ENCODE data around the gene MACROD2.

Gene MACROD2

GRCh38 chr20:14342918-14343317, 347.6 kb downstream of the MACROD2 start:
- DNase-seq: no peak

- no peak for DNase-seq
These were observed 348.3 kb downstream of the MACROD2 start for GRCh38 chr20:14343491-14344065.

- no peak for DNase-seq
These were observed 349.4 kb downstream of the MACROD2 start for GRCh38 chr20:14344746-14345145.

GRCh38 chr20:14355791-14356190, 360.5 kb downstream of the MACROD2 start:
- DNase-seq: no peak

GRCh38 chr20:14360416-14360815, 365.1 kb downstream of the MACROD2 start:
- no peak for DNase-seq

GRCh38 chr20:14361509-14362345, 366.4 kb downstream of the MACROD2 start:
- no peak for DNase-seq

- DNase-seq: no peak
These were observed 378.9 kb downstream of the MACROD2 start for GRCh38 chr20:14374196-14374595.

GRCh38 chr20:14375416-14375985, 380.2 kb downstream of the MACROD2 start:
- no peak for DNase-seq

GRCh38 chr20:14378326-14378725, 383.0 kb downstream of the MACROD2 start:
- no peak for DNase-seq

- no peak for DNase-seq
These were observed 388.0 kb downstream of the MACROD2 start for GRCh38 chr20:14383335-14383734.

GRCh38 chr20:14384416-14385175, 389.3 kb downstream of the MACROD2 start:
- no peak for DNase-seq

GRCh38 chr20:14385176-14385740, 389.9 kb downstream of the MACROD2 start:
- DNase-seq: no peak

- DNase-seq: no peak
These were observed 391.4 kb downstream of the MACROD2 start for GRCh38 chr20:14386726-14387125.

- DNase-seq: no peak
These were observed 406.3 kb downstream of the MACROD2 start for GRCh38 chr20:14401479-14402138.

GRCh38 chr20:14404515-14404914, 409.2 kb downstream of the MACROD2 start:
- DNase-seq: no peak

- no peak for DNase-seq
These were observed 411.2 kb downstream of the MACROD2 start for GRCh38 chr20:14406495-14406894.

- DNase-seq: no peak
These were observed 412.0 kb downstream of the MACROD2 start for GRCh38 chr20:14407336-14407735.

GRCh38 chr20:14410869-14411555, 415.7 kb downstream of the MACROD2 start:
- no peak for DNase-seq

GRCh38 chr20:14412065-14412681, 416.9 kb downstream of the MACROD2 start:
- DNase-seq: no peak

GRCh38 chr20:14413835-14414234, 418.5 kb downstream of the MACROD2 start:
- no peak for DNase-seq

GRCh38 chr20:14414560-14414959, 419.2 kb downstream of the MACROD2 start:
- no peak for DNase-seq
